HCT116 (cell line): Measurements from ENCODE around the gene PCCA.
"Not testable (repeated sequence)": the region's sequence is repeated elsewhere in the genome, so short reads cannot be mapped to it uniquely, and the experiment has no call there.

ENCODE experiments used
- CTCF ChIP-seq, 3 experiments: fragments of 200-600 bp in 1 of 3; sonication (generic) in 1 of 3; IDR thresholded peaks in 2 of 3; conservative IDR thresholded peaks in 1 of 3; 2 replicates each; pipeline ENCODE4 v1.5.1; 2012 to 2017; ENCODE audit warnings: low read depth in 2 of 3, low read length in 2 of 3, antibody characterized with exemption in 1 of 3, borderline replicate concordance in 1 of 3, control low read depth in 1 of 3, mild to moderate bottlenecking in 1 of 3, mixed read lengths in 1 of 3, mixed run types in 1 of 3, moderate library complexity in 1 of 3; ENCODE audit not compliant: insufficient read depth in 1 of 3
- EZH2 ChIP-seq: fragments of 200-600 bp; sonication (generic); IDR thresholded peaks from 2 replicates; pipeline ENCODE4 v1.6.1; 2017; ENCODE audit warnings: antibody characterized with exemption, mixed run types
- MAX ChIP-seq: IDR thresholded peaks from 2 replicates; pipeline ENCODE4 v1.6.1; 2012
- POLR2A ChIP-seq: IDR thresholded peaks from 2 replicates; pipeline ENCODE4 v1.7.0; 2011; ENCODE audit warnings: borderline replicate concordance; ENCODE audit not compliant: insufficient read depth, insufficient read length; ENCODE audit errors: extremely low read depth
- POLR2AphosphoS5 ChIP-seq: IDR thresholded peaks from 2 replicates; pipeline ENCODE4 v1.6.1; 2011; ENCODE audit warnings: mild to moderate bottlenecking, low read depth, low read length, moderate library complexity
- SIN3A ChIP-seq: IDR thresholded peaks from 2 replicates; pipeline ENCODE4 v1.6.1; 2012; ENCODE audit warnings: low read depth
- YY1 ChIP-seq: IDR thresholded peaks from 2 replicates; pipeline ENCODE4 v1.6.1; 2011; ENCODE audit warnings: low read length, low read depth, moderate library complexity, mild to moderate bottlenecking; ENCODE audit not compliant: insufficient replicate concordance; ENCODE audit errors: extremely low read depth

GRCh38 chr13:100282306-100282705 is 193.4 kb downstream of the PCCA start:
- TF ChIP-seq CTCF (IDR thresholded peaks at IDR 0.05 in 2 of 3, conservative IDR thresholded peaks at IDR 0.05 in 1 of 3; ENCODE audit: borderline replicate concordance in 1 of 3, insufficient read depth in 1 of 3, low read depth in 2 of 3, low read length in 2 of 3); POLR2AphosphoS5; YY1; EZH2; POLR2A; MAX; SIN3A: not testable (repeated sequence)
